Choroid plexus epithelial cell (primary cell): ENCODE data around the gene MACF1.

Experiments
- DNase-seq: peaks from one replicate; pipeline ENCODE4 v3.0.0-alpha.2; 2010; ENCODE audit warnings: low read depth
- H3K4me3 ChIP-seq: 2 replicates; pipeline ENCODE4 v1.5.1; 2011; ENCODE audit warnings: low read depth, mild to moderate bottlenecking, control low read depth, low read length, moderate library complexity
- TF ChIP-seq, protein P1 (sequence below): conservative IDR thresholded peaks from 2 replicates; pipeline ENCODE4 v1.5.1; 2011; ENCODE audit warnings: low read depth, mild to moderate bottlenecking, control low read depth, inconsistent platforms, low read length, moderate library complexity

MACF1 gene

DNA sequence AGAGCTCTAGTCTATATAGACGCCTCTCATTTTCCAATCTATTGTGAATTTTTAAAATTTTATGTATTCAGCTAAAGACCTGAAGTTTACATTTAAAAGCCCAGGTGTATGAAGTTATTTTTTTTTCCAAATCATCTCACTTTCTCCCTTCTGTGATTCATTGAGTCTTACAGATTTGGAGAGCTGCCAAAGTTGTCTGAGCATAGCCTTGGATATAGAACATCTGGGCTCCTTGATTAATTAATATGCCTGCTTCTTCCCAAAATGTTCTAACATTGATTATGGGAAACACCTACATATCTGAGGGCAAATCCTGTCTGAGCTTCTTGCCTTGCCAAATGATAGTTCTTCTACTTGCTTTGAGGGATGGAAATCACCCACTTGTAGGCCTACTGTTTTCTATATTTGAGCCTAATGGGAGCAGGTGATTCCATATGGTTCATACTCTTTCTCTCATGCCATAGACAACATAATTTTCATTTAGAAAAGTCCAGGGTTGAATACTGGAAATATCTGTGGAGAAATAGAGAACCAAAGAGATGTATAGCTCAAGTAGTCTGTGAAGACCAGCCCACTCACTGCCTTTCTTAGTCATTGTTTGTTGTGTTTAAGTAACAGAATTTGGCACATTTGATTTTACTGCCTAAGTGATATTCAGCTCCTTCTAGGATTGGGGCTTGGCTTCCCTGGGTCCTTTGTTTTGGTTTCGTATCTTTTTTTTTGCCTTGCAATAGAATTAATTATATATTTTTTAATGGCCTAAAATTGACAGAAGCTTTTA, 46.2 kb downstream of the MACF1 start:
- no peak overlapping the region for H3K4me3 ChIP-seq
- TF ChIP-seq, protein P1, sequence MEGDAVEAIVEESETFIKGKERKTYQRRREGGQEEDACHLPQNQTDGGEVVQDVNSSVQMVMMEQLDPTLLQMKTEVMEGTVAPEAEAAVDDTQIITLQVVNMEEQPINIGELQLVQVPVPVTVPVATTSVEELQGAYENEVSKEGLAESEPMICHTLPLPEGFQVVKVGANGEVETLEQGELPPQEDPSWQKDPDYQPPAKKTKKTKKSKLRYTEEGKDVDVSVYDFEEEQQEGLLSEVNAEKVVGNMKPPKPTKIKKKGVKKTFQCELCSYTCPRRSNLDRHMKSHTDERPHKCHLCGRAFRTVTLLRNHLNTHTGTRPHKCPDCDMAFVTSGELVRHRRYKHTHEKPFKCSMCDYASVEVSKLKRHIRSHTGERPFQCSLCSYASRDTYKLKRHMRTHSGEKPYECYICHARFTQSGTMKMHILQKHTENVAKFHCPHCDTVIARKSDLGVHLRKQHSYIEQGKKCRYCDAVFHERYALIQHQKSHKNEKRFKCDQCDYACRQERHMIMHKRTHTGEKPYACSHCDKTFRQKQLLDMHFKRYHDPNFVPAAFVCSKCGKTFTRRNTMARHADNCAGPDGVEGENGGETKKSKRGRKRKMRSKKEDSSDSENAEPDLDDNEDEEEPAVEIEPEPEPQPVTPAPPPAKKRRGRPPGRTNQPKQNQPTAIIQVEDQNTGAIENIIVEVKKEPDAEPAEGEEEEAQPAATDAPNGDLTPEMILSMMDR = no peak
- DNase-seq = peak; percentile 70

DNA sequence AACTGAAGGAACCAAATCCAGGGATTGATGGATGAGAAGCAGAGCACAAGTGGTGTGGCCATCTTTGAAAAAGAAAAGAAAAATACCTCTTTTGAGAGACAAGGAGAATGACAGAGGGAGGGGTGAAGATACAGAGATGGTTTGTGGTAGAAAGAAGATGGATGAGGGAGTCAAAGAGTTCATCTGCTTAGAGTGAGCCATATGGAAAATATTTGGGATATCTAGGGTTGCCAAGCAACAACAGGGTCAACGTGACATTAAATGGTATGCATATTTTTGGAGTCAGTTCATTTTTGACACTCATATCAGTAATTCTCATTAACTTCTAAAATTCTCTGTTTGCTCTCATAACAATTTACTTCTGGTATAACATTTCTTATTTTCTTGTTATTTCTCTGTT, 50.7 kb downstream of the MACF1 start:
- H3K4me3 ChIP-seq = no peak overlapping the region
- peak; percentile 32 for DNase-seq
- TF ChIP-seq, protein P1 = no peak

DNA sequence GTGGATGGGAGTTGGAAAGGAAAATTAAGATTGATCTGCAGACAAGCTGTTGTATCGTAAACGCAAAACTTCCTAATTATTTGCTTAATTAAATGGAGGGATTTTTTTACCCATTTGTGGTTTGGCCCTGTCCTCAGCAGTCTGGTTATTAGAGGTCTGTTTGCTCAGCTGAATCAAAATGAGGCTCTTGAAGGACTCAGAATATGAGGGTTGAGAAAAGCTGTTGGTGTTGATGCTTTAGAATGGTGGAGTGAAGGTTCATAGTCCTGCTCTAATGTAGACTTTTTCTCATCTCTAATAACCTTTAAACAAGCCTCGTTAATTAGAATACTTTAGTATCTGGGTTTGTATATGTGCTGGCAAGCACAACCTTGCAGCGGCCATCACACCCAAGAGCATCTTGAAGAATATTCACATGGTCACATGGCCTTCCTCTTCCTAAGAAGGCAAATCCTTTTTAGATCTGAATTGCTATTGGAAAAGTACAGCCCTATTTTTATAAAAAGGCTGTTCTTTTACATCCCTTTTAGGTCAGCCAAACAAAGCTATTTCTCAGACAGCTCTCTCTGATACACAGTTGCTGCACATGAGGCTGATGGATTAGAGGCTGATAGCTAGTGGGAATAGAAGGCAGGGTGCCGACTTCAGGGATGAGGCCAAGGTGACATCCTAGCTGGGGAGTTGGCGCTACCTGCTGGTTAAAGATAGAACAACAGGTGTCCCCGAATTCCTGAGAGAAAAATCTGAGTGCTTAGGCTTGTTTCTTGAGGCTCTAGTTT, 53.8 kb downstream of the MACF1 start:
- DNase-seq = peak; percentile 78
- TF ChIP-seq, protein P1 = peak; percentile 89
- no peak overlapping the region for H3K4me3 ChIP-seq

DNA sequence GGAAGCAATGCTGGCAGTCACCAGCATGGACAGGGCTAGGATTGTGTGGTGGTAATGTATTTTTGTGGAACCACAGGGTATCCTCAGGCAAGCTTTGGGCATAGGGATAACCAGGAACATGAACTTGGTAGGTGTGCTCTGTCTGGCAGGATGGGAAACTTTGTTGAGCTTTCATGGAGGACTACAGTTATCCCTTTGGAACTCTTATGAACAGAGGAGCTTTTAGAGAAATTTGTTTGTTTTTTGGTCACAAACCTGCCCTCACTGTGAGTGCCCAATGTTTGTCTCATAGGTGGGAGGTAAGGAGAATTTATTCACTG, 54.4 kb downstream of the MACF1 start:
- DNase-seq = no peak

DNA sequence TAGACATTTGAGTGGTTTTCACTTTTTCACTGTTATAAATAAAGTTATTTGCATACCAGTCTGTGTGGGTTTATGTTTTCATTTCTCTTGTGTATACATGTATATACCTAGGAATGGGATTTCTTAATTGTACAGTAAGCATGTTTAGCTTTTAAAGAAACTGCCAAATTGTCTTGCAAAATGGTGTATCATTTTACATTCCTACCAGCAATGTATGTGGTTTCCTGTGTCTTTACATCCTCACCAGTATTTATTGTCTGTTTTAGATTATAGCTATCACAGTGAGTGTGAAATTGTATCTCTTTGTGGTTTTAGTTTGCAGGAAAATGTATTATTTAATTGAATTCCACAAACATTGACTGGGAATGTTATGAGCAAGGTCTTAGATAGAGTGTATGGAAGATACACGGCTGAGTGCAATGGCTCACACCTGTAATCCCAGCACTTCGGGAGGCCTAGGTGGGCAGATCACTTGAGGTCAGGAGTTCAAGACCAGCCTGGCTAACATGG, 57.3 kb downstream of the MACF1 start:
- no peak overlapping the region for H3K4me3 ChIP-seq
- TF ChIP-seq, protein P1 = no peak
- DNase-seq = peak; percentile 60

More for the DNA sequence above, 54.4 kb downstream of the MACF1 start:
- H3K4me3 ChIP-seq = no peak overlapping the region
- TF ChIP-seq, protein P1 = no peak

DNA sequence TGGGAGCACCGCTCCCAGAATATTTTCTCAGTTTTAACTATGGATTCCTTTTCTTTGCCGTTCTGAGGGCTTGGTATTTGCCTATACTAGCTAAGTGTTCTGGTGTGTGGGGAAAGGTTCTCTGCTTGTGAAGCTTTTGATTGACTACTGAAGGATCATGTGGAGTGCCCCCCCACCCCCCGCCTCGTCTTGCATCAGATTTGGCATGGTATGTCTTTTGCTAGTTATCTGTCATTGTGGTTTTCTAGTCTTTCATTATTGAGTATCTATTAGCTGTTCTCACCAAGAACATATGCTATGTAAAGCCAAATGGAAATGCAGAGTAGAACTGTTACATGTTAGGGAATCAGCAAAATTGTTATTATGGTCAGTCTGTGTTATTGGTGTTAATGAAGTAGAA, 58.3 kb downstream of the MACF1 start:
- TF ChIP-seq, protein P1 = no peak
- no peak overlapping the region for H3K4me3 ChIP-seq
- DNase-seq = peak; percentile 58
